ENCODE measurements around the gene PPP1R3G.

Gene PPP1R3G

GRCh38 chr6:5109436-5109835, 24.3 kb downstream of the PPP1R3G start:
- TF ChIP-seq GATA3 (IDR thresholded peaks at IDR 0.05; ENCODE audit: low read depth, low read length) = no peak
- TF ChIP-seq GATA2 (IDR thresholded peaks at IDR 0.05; ENCODE audit: low read depth, low read length) = no peak

- TF ChIP-seq GATA3 (IDR thresholded peaks at IDR 0.05; ENCODE audit: low read depth, low read length) (no peak), GATA2 (IDR thresholded peaks at IDR 0.05; ENCODE audit: low read depth, low read length) (no peak)
These were observed 25.1 kb downstream of the PPP1R3G start for GRCh38 chr6:5110246-5110645.

DNA sequence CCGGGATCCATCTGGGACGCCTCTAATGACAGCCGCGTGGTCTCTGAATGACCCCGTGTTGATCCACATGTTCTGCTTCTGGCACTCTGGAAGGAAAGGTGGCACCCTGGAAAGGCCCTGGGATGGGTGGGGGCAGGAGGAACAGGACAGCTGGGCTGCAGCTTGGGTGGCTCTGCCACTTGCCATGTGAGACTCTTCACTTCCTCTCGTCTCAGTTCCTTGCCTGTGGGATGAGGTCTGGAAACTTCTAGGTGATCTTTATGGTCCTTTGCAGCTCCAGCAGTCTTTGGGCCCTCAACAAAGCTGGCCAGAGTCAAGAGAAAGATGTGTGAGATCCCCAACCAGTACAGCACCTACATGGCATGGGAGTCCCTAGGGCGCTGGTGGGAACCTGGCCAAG, 26.5 kb downstream of the PPP1R3G start:
- TF ChIP-seq GATA2 (IDR thresholded peaks at IDR 0.05; ENCODE audit: low read depth, low read length) = no peak
- no peak for TF ChIP-seq GATA3 (IDR thresholded peaks at IDR 0.05; ENCODE audit: low read depth, low read length)

GRCh38 chr6:5112066-5112799, 27.1 kb downstream of the PPP1R3G start:
- TF ChIP-seq GATA3 (IDR thresholded peaks at IDR 0.05; ENCODE audit: low read depth, low read length) (no peak), GATA2 (IDR thresholded peaks at IDR 0.05; ENCODE audit: low read depth, low read length) (no peak)

GRCh38 chr6:5113096-5113495, 28.0 kb downstream of the PPP1R3G start:
- no peak for TF ChIP-seq GATA2 (IDR thresholded peaks at IDR 0.05; ENCODE audit: low read depth, low read length)

DNA sequence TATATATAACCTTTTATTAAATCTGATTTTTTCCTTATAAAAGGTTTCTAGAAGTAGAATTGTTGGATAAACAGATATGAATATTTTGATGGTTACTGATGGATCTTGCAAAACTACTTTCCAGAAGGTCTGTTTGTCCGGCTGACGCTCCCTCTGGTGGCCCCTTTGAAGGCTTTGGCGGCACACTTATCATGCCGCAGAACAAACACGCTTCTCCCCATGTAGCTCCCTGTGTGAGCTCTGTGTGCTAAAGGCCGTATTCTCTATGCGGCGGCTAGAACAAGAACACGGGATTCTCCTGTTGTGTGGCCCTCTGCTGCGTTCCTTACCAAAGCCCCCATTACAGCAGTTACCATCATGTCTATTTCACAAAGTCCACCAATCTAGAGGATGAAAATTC, 30.0 kb downstream of the PPP1R3G start:
- TF ChIP-seq GATA2 (IDR thresholded peaks at IDR 0.05; ENCODE audit: low read depth, low read length) = no peak
- TF ChIP-seq GATA3 (IDR thresholded peaks at IDR 0.05; ENCODE audit: low read depth, low read length) = no peak

GRCh38 chr6:5116243-5116991, 31.3 kb downstream of the PPP1R3G start:
- no peak for TF ChIP-seq GATA3 (IDR thresholded peaks at IDR 0.05; ENCODE audit: low read depth, low read length)
- no peak for TF ChIP-seq GATA2 (IDR thresholded peaks at IDR 0.05; ENCODE audit: low read depth, low read length)

DNA sequence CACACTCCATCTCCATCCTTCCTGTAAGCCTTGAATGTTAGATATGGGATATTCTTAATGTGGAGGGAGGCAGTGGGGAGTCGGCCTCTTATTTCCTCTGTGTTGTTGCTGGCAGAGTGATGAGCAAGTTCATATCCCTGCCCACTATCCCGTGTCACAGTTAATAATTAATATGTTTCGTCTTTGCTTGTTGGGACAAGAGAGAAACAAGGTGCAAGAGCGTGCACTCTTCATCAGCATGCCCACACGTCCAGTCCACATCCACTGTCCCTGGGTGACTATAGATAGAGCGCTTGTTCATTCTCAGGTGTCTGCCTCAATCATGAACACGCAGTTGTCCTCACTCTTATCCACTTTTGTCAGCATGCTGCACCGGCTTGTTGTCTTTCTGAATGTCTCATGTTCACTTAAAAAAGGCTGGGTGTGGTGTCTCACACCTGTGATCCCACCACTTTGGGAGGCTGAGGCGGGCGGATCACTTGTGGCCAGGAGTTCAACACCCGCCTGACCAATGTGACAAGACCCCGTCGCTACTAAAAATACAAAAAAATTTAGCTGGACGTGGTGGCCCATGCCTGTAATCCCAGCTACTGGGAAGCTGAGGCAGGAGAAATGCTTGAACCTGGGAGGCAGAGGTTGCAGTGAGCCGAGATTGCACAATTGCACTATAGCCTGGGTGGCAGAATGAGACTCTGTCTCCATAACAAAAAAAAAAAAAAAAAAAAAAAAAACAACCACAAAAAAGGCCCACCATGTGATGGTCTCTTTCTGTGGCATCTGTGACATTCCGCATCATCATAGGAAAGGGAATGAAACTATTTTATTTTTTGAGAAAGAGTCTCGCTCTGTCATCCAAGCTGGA, 34.2 kb downstream of the PPP1R3G start:
- TF ChIP-seq GATA3 (IDR thresholded peaks at IDR 0.05; ENCODE audit: low read depth, low read length) = no peak
- TF ChIP-seq GATA2 (IDR thresholded peaks at IDR 0.05; ENCODE audit: low read depth, low read length) = no peak

- no peak for TF ChIP-seq GATA3 (IDR thresholded peaks at IDR 0.05; ENCODE audit: low read depth, low read length)
- no peak for TF ChIP-seq GATA2 (IDR thresholded peaks at IDR 0.05; ENCODE audit: low read depth, low read length)
These were observed 34.9 kb downstream of the PPP1R3G start for GRCh38 chr6:5120011-5120410.

DNA sequence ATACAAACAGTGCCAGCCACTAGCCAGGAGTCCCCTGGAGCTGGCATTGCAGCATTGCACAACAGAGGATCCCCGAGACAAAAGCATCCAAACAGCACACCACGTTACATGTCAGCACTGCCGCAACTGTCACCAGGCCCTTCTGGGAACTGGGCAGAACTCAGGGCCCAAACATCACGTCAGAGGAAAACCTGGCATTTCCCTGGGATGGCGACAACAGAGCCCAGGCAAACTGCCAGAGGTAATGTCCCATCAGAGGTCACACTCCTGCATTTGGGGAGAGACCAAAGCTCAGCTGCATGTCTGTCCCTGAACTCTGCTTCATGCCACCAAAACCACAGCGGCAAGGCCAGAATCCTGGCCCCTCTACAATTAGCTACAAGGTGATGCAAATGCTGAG, 36.3 kb downstream of the PPP1R3G start:
- TF ChIP-seq GATA2 (IDR thresholded peaks at IDR 0.05; ENCODE audit: low read depth, low read length) (no peak), GATA3 (IDR thresholded peaks at IDR 0.05; ENCODE audit: low read depth, low read length) (no peak)

DNA sequence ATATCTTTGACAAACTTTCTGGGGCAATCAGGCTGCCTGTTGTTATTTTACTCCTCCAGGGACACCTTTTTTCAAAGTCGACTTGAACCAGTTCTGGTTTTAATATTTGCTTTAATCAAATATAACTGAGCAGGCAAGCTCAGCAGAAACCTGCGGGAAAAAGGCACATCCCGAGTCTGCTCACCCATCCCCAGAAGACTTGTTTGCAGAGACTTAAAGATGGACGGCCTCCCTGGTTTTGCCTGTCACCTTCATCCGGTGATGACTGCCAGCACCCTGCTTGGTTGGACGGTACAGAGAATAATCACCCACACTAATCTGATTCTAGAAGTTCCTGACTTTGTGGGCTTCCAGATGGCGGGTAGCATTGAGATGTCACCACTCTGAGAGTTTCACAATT, 36.8 kb downstream of the PPP1R3G start:
- TF ChIP-seq GATA2 (IDR thresholded peaks at IDR 0.05; ENCODE audit: low read depth, low read length) (no peak), GATA3 (IDR thresholded peaks at IDR 0.05; ENCODE audit: low read depth, low read length) (no peak)

DNA sequence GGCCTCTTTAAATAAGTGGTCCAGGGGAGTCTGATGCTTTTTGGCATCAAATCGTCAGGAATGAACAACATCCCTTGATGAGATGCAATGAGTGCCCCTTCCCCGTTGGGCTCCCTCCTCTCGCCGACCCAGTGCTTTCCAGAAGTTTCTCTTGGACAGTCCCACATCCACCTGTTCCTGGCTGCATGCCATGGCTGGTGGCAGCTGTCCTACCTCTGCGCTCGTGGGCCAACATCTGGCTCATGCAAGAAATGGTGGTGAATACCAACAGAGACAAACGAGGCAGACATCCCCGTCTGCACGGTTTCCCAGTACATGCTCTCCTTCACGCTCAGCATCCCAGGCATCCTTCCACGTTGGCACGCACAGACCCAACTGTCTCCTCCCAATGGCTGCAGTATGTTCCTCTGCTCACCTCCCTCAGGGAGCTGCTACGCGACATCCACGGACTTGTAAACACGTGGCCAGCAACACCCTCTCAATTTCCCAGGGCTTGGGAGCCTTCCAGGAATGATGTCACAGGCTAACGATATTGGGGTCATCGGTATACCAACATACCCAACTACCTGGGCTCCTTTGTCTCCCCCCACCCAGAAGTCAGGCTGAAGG, 37.5 kb downstream of the PPP1R3G start:
- TF ChIP-seq GATA3 (IDR thresholded peaks at IDR 0.05; ENCODE audit: low read depth, low read length) (no peak), GATA2 (IDR thresholded peaks at IDR 0.05; ENCODE audit: low read depth, low read length) (no peak)

GRCh38 chr6:5123296-5124143, 38.4 kb downstream of the PPP1R3G start:
- TF ChIP-seq GATA2 (IDR thresholded peaks at IDR 0.05; ENCODE audit: low read depth, low read length) (no peak), GATA3 (IDR thresholded peaks at IDR 0.05; ENCODE audit: low read depth, low read length) (no peak)
